Renal cortex interstitium (tissue), 11 donors: Measurements from ENCODE around the gene FAN1. TPM values are rescaled to one million over a fixed set of nuclear protein-coding genes. Genes with fewer than 3 reads are reported as not detected.

ENCODE experiments used
- DNase-seq, 11 donors: peaks; one replicate each; pipeline ENCODE4 v3.0.0-alpha.2; 2013; ENCODE audit warnings: low read depth in 9 of 11, low spot score in 4 of 11; ENCODE audit errors: extremely low read depth in 1 of 11
- polyA plus RNA-seq, 3 donors: library from polyadenylated mRNA; unstranded; fragments of 120-200 nt; gene quantifications; one replicate each; pipeline ENCODE4 v1.2.1, GENCODE V29; 2013; ENCODE audit not compliant: insufficient read length in 3 of 3

FAN1 gene
- polyA plus RNA-seq, 3 donors = 29.1 to 39.8 (median 30.8) TPM

DNA sequence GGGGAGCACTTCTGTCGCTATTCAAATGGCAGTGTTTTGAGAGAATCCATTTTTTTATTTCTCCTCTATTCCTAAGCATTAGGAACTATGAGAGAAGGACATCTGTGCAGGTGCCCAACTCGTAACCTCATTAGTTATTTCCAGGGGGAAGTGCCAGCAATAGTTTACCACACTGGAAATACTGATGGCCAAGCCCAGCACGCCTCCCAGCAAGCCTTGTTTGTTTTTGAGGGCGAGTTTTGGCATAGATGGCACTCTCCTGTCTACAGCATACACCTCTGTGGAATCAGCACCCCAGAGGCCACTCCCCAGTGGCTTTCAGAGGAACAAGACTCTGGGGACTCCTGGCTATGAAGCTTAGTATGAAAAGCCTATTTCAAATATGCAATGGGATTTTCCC is 36.6 kb downstream of the FAN1 start:
- DNase-seq = no peak

DNA sequence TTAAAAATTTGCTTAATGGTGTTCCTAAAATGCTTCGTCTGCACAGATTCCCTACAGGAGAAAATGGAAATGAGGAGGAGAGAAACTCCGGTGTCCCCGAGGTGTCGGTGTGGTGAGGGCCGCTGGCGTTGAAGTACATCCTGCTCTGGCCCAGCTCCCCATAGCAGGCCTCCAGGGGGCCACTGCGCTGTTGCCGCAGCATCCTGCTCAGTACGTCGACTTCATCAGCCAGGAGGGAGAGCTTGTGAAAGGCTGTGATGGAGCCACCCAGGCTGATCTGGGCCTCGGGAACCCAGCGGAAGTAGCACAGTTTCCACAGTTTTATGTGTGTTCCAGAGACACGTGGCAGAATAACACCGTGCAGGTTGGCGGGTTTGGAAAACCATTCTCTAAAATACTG is 37.8 kb downstream of the FAN1 start:
- DNase-seq = no peak

DNA sequence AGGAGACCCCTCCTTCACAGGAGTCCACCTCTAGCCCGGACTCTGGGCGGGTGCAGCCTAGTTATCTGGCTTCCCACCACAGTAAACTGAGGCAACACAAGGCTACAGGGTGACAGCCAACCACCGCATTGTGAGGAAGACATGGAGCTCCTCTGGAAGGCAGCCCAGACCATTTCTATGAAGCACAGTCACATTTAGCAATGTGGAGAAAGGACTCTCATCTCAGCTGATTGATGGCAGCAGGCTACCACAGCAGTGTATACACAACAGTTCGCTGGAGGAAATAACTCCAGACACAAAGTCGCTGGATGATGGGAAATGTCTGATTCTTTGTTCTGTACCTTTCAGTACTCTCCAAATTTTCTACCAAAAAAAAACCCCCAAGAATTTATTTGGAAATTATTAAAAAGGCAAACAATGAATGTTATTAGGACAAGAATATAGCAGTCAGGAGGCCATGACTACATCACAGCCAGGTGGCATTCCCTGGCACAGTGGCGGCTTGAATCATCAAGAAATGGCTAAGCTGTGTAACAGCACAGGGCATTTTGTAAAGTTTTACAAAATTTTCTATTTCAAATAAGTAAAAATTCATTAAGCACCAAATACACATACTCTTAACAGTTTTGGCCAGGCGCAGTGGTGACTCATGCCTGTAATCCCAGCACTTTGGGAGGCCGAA is 40.1 kb downstream of the FAN1 start:
- no peak for DNase-seq

DNA sequence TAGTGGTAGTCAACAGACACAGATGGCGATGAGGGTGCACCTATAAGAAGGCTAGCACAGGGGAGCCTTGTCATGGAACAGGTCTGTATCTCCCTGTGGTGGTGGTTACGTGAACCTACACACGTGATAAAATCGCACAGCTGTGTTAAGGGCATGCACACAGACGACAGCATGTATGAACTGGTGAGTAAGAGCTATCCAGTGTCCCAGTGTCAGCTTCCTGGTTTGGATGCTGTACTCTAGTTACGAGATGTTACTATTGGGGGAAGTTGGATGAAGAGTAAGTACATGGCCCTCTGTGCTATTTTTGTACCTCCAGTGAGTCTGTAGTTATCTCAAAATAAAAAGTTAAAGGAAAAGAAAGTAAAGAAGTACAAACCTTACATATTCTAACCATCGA is 49.5 kb downstream of the FAN1 start:
- DNase-seq = no peak

DNA sequence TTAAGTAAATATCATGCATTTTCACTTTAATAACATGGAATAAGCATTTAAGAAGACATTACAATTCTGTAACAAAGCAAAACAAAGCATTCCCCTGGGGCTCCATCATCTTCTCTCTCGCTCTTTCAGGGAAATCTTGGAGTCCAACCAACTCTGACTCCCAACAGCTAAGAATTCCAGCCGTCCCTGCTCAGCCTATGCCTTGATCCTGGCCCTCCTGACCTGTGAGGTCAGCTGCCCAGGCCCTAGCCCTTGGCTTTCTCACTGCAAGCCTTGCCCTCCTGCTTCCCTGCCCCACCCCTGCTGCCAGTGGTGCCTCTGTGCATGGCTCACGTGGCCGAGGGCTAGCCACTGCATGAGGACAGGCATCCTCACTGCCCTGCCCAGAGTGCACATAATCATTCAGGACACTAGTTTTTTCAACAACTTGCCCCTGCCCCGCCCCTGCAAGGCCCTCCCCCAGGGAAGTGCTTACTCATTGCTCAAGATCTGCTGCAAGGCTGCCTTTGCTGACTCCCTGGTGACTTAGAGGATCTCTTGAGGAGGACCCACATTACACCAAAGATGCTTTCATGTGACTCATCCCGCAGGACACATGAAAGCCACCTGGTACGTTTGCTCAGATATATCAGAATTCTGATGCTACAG is 50.1 kb downstream of the FAN1 start:
- no peak for DNase-seq

DNA sequence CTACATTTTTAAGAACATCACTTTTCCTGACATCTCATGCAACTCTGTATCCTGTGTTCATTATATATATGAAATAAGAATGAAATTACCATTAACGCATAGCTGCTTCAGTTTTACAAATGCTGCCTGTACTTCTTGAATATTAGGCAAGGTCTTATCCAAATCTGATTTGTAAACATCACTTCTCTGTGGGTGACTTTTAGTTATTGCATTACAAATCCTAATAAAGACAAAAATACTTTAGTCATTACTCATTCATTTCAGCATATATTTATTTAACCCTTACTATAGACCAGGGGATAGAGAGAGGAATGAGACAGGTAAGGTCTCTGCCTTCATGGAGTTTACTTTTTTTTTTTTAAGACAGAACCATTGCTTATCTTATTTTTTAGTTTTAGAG is 51.0 kb downstream of the FAN1 start:
- no peak for DNase-seq

DNA sequence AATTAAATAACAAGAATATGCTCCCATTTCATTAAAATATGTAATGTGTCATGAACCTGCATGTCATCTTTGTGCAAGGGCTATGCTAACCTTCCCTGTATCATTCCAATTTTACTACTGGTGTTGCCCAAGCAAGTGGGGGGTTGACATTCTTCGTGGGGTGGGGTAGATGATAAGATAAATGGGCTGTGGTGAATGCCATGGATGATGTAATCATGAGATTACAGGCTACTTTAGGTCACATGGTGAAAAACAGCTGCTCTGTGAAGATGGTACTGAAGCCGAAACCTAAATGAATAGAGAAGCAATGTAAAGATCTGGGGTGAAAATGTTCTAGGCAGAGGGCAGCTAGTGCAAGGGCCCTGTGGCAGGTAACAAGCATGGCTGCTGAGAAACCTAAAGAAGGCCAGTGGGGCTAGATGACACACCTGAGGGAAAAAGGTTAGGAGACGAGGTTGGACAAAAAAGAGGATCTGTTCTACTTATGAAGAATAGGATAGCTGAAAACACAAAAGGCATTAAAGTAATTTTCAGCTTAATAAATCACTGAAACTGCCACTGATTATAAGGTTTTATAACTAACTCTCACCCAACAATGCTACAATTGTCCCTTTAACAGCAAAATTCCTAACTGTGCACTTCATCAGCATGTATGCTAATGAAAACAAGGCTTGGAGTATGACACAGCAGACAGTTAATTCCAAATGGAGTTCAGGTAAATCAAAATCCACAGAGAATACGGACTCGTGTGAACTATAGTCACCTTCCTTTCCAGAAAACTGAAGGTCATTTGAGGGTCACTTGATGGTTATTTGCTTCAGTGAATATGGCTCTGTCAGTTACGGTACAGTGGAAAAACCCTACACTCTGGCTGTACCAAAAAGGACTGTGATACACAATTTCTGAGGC is 52.8 kb downstream of the FAN1 start:
- DNase-seq = peak in 1 of 11 donors; percentile 2

DNA sequence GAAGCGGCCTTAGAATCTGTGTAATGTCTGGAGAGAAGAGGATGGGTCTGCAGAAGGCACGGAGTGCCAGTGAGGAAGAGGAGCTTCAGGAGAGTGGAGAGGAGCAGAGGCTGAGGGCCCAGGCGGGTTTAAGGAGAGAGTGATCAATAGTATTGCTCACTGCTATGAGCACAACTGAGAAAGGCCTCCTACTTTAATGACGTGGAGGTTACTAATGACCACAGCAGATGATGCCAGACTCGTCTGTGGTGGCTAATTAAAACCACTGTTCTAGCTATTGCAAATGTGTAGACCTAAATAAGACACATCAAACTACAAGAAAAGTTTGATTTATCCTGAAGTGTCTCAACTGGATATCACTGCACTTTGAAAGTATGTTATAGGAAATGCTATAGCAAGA is 54.5 kb downstream of the FAN1 start:
- no peak for DNase-seq

DNA sequence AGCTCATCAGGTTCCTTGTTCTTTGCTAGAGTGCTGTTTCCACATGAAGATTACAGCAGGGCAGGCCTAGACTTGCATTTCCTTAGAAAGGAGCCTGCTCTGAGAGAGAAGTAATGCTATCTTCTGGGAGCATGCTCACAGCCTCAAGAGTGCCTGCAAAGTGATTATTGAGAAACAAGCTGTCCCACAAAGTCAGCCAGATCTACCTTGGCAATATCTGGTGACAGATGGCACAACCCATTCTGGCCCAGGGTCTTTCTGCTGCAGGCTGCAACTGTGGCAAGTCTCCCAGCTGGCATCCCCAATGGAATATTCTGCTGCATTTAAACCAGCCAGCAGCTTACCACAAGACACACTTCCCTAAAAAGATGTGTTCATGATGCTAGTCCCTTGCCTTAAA is 58.4 kb downstream of the FAN1 start:
- no peak for DNase-seq

DNA sequence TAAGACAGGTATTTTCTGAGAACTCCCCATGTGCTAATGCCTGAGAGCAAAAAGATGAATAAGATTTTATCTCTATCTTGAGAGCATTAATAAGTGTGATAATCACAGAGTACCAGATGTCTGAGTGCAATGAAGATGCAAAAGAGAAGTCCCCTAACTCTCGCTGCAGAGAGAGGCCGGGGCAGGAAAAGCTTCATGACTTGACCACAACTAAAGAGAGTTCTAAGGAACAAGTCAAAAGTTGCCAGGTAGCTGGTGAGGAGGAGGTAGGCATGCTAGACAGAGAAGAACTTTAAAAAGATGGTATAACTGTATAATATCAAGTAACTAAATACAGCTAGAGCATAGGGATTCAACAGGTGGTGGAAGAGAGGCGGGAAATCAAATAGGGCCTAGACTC is 58.9 kb downstream of the FAN1 start:
- no peak for DNase-seq

DNA sequence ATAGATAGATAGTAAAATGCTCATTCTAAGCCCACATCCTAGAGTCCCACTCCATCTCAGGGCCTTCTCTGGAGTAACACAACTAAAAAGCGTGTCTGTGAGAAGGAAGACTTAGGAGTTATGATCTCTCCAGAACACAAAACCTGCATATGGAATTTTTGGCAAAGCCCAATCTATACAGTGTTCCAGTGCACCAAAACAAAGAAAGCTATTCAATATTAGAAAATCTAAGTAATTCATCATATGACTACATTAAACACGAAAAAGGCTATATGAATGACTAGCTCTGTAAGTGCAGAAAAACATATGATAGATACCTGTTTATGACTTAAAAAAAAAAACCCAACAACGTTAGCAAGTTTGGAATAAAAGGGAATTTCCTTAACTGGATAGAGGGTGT is 60.0 kb downstream of the FAN1 start:
- DNase-seq = no peak

DNA sequence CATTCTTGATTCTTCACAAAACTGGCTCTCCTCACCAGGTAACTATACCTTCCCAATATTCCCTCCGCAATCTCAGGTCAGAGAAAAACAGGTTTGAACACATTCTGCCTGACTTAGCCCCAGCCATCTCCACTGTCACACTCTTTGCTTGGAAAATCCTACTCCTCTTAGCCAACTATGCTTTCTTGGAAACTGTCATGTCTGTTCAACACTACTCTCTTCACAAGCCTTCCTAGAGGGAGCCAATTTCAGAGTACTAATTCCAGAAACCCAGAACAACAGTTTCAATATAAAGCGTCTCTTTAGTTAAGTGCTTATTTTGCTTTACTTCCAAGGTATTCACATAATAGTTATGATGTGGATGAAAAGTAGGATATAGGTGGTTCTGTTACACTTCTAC is 66.0 kb downstream of the FAN1 start:
- DNase-seq = no peak

DNA sequence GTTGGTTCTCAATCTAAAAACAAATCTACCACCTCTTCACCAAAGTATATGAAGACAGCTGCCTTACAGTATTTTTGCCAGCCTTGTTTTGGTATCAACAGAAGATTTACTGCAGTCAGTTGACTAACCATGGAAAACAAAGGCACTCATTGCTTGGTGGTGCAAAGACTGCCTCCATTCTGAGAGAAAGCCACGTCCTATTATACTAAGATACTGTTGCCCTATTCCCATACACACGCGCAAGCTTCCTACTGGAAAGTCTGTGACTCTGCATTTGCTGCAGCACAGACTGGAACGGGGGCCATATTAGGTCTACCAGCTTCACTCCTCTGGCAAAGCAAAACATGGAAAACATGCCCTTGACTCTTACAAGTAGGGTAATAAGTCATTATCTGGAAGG is 69.7 kb downstream of the FAN1 start:
- no peak for DNase-seq

DNA sequence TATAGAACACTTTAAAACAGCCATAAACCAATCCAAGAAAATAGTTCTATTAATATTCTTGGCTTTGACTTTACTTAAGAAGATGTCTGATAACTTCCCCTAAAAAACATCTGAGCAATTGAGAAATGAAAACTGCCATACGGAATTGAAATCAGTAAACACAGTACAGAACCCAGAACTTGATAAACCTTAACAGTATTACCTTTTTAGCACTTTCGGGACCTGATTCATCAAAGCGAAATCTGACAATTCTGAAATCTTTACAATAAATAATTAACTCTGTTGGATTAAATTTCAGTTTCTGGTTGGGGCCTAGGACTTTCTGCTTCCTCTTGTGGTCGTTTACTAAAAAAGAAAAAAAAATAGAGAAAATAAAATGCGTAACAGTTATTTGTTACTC is 70.4 kb downstream of the FAN1 start:
- no peak for DNase-seq

DNA sequence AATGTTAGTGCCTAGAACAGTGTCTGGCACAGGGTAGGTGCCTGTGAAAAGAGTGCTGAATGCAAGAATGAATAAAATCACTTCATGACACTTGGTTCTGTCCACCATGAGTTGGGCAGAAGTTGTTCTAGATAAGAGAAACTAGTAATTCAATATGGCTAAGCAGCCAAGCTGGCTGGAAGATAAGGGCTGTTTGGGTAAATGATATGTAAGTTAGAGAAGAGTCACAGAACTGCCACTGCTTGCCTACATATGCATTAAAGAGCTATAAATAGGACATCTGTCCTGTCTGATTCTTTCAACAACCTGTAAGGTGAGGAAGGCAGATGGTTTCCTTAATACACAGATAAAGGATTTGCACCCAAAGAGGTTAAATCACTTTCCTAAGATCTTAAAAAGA is 74.6 kb downstream of the FAN1 start:
- no peak for DNase-seq

DNA sequence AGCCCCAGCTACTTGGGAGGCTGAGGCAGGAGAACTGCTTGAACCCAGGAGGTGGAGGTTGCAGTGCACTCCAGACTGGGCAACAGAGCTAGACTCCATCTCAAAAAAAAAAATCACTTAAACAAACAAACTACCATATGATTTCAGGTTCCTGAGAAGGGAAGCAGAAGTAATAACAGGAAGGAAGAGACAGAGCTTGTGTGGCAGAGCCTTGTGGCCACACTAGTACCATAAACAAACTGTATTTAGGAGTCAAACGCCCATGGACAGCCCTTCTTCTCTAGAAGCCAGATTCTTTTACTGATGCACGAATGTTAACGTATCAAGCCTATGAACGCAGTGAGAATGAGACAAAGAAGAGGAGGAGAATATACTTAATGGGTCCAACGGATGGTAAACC is 75.7 kb downstream of the FAN1 start:
- no peak for DNase-seq

DNA sequence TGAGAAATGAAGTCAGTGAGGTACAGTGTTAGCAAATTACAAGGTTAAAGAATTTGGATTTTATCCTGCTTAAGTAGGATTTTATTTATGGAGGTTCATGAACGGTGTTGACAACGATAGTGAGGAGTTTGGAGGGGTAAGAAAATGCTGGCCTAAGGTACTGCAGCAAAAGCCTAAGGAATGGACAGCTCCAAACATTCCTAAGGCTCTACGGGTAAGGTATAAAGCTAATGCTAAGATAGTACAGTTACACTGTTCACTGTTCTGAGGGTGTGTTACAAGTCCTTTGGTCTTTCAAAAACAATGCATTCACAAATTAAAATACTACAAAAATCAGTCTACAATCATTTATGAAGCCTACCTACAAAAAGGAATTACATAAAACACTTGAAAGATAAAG is 80.4 kb downstream of the FAN1 start:
- DNase-seq = no peak

DNA sequence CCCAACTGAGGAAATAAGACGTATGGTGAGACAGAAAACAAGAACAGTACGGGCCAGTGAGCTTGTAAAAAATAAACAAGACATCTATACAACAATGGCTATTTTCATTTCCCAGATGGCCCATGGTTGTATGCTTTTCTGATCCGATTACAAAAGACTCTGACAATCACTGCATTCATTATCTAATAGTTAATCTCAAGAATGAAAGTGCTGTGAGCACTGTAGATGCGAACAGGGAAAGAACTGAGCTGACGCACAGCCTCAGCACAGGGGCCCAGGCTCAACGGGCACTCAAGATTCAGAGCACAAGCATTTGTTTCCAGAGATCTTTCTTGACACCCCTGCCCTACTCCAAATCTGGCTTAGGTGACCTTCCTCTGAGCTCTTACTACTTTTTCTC is 80.8 kb downstream of the FAN1 start:
- DNase-seq = no peak

DNA sequence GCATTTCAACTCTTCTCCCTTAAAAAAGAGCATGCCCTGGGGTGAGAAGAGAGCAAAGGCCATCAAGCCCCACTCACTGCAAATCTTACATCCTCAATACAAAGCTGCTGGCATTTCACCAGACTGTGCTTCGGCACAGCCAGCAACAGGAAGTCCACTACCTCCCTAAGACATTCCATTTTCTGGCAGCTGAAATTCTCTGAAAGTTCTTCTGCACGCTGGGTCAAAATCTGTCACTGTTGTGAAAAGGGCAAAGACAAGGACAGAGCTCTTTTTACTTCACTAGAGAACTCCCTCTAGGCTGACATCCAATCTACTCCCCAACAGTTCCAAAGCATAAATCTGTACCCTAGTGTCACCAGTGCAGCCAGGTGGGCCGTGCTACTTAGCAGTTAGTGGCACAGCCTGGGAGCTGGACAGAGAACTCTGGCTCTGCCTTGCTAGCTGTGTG is 81.4 kb downstream of the FAN1 start:
- peak in 1 of 11 donors; percentile 28 for DNase-seq

DNA sequence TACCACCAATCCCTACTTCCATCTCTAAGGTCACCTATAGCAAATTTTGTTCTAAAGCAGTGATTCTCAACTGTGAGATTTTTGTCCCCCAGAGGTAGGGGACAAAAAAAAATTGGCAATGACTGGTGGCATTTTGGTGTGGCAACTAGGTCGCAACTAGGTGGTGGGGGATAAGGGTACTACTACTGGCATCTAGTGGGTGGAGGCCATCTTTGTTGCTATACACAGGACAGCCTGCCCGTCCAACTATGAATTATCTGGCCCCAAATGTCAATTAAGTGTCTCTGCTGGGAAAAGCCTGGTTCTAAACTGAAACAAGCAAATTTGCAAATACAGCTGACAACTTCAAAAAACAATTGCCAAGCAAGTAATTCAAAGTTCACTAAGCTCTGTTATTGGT is 86.3 kb downstream of the FAN1 start:
- no peak for DNase-seq
